ENCODE data around the gene AGAP2.

DNA sequence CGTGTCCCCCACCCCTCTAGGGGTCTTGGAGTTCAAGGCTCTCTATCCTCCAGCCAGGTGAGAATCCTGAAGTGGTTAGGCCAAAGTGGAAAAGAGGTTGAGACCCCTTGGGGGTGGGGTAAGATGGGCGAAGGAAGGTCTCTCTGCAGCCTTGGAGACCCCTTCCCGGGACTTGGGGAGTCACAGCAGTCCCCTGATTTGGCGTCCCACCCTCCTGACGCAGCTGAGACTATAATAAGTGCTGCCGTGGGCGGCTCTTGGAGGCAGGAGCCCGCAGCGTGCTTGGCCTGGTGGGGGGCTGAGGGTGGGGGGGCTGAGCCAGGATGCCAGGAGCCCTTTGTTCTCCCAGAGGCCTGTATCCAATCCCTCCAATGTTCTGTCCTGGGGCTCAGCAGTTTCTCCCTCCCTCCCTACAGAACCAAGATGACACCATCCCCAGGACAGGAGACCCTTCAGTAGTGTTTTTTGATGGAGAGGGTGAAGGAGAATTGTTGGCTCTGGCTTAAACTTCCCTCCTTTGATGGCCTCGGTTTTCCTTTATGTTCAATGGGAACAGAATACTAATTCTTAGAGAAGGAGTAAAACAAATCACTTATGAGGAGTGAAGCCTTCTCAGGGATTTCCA, 1.5 kb upstream of the AGAP2 start:
- TF ChIP-seq, protein P1, sequence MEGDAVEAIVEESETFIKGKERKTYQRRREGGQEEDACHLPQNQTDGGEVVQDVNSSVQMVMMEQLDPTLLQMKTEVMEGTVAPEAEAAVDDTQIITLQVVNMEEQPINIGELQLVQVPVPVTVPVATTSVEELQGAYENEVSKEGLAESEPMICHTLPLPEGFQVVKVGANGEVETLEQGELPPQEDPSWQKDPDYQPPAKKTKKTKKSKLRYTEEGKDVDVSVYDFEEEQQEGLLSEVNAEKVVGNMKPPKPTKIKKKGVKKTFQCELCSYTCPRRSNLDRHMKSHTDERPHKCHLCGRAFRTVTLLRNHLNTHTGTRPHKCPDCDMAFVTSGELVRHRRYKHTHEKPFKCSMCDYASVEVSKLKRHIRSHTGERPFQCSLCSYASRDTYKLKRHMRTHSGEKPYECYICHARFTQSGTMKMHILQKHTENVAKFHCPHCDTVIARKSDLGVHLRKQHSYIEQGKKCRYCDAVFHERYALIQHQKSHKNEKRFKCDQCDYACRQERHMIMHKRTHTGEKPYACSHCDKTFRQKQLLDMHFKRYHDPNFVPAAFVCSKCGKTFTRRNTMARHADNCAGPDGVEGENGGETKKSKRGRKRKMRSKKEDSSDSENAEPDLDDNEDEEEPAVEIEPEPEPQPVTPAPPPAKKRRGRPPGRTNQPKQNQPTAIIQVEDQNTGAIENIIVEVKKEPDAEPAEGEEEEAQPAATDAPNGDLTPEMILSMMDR (IDR thresholded peaks at IDR 0.05), result no peak
- no peak for TF ChIP-seq POLR2A (IDR thresholded peaks at IDR 0.05)
